Measurements from ENCODE around the gene RCAN3. TPM values are rescaled to one million over a fixed set of nuclear protein-coding genes. Genes with fewer than 3 reads are reported as not detected.
A peak's percentile ranks its signal among the peaks of the same experiment; 100 is the strongest.
"Not testable (repeated sequence)": the region's sequence is repeated elsewhere in the genome, so short reads cannot be mapped to it uniquely, and the experiment has no call there.

Gene RCAN3
- total RNA-seq, 1 donor from 2014 or later, result 17.6 TPM

GRCh38 chr1:24541711-24542346, 39.2 kb downstream of the RCAN3 start:
- no peak for DNase-seq (ENCODE audit: low read depth)
- peak; percentile 95 for TF ChIP-seq CTCF (conservative IDR thresholded peaks at IDR 0.05; ENCODE audit: low read depth, low read length)
- no peak overlapping the region for H3K4me3 ChIP-seq (ENCODE audit: low read depth, low read length)

GRCh38 chr1:24544239-24544638, 41.6 kb downstream of the RCAN3 start:
- no peak for TF ChIP-seq CTCF (conservative IDR thresholded peaks at IDR 0.05; ENCODE audit: low read depth, low read length)
- DNase-seq (ENCODE audit: low read depth), result no peak
- H3K4me3 ChIP-seq (ENCODE audit: low read depth, low read length), result no peak overlapping the region

DNA sequence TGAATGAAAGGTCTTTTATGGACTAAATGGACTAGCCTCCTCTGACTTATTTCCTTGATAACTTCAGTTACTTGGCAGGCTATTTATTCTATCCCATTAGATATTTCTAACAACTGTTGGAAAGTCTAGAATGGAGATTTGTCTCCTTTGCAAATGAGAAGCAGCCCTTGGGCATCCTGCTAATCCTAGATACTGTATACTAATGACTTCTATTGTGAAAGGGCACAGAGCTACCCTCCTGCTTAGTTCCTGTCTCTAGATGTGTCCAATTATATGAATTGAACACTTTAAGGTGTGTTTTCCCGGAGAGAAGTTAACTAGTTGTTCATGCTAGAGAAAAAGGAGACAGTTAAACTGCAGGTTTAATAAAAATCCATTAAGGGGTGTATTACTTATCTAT, 43.0 kb downstream of the RCAN3 start:
- H3K4me3 ChIP-seq (ENCODE audit: low read depth, low read length), result no peak overlapping the region
- no peak for TF ChIP-seq CTCF (conservative IDR thresholded peaks at IDR 0.05; ENCODE audit: low read depth, low read length)
- DNase-seq (ENCODE audit: low read depth), result no peak

DNA sequence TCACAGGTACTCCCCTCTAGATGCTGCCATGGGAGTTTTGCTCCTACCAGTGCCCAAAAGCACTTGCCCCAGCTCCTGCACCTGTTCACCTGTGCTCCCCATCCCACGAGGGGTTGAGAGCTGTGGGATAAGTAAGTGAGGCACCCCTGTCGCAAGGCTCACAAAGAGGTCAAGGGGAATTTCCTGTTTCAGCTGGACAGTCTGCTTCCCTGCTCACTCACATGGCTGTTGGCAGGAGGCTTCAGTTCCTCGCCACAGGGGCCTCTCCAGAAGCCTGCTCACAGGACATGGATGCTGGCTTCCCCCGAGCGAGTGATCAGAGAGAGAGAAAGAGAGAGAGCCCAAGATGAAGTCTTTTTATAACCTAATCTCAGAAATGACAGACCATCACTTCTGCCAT, 44.6 kb downstream of the RCAN3 start:
- no peak for TF ChIP-seq CTCF (conservative IDR thresholded peaks at IDR 0.05; ENCODE audit: low read depth, low read length)
- no peak for DNase-seq (ENCODE audit: low read depth)
- no peak overlapping the region for H3K4me3 ChIP-seq (ENCODE audit: low read depth, low read length)

GRCh38 chr1:24548070-24548469, 45.4 kb downstream of the RCAN3 start:
- DNase-seq (ENCODE audit: low read depth), result no peak
- no peak for TF ChIP-seq CTCF (conservative IDR thresholded peaks at IDR 0.05; ENCODE audit: low read depth, low read length)

DNA sequence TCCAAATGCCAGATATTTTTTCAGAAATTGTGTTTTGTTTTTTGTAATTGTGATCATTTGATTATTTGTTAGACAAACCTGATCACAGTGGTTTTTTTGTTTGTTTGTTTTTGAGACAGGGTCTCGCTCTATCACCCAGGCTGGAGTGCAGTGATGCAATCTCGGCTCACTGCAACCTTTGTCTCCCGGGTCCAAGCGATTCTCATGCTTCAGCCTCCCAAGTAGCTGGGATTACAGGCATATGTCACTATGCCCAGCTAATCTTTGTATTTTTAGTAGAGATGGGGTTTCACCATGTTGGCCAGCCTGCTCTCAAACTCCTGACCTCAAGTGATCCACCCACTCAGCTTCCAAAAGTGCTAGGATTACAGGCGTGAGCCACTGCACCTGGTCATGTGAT, 46.6 kb downstream of the RCAN3 start:
- not testable (repeated sequence) for H3K4me3 ChIP-seq (ENCODE audit: low read depth, low read length); DNase-seq (ENCODE audit: low read depth)

More at GRCh38 chr1:24548070-24548469, 45.4 kb downstream of the RCAN3 start:
- H3K4me3 ChIP-seq (ENCODE audit: low read depth, low read length), result no peak overlapping the region

GRCh38 chr1:24551290-24551959, 48.8 kb downstream of the RCAN3 start:
- DNase-seq (ENCODE audit: low read depth), result no peak
- TF ChIP-seq CTCF (conservative IDR thresholded peaks at IDR 0.05; ENCODE audit: low read depth, low read length), result no peak
- H3K4me3 ChIP-seq (ENCODE audit: low read depth, low read length), result no peak overlapping the region
